ENCODE measurements around the gene SNED1.

The SNED1 gene

DNA sequence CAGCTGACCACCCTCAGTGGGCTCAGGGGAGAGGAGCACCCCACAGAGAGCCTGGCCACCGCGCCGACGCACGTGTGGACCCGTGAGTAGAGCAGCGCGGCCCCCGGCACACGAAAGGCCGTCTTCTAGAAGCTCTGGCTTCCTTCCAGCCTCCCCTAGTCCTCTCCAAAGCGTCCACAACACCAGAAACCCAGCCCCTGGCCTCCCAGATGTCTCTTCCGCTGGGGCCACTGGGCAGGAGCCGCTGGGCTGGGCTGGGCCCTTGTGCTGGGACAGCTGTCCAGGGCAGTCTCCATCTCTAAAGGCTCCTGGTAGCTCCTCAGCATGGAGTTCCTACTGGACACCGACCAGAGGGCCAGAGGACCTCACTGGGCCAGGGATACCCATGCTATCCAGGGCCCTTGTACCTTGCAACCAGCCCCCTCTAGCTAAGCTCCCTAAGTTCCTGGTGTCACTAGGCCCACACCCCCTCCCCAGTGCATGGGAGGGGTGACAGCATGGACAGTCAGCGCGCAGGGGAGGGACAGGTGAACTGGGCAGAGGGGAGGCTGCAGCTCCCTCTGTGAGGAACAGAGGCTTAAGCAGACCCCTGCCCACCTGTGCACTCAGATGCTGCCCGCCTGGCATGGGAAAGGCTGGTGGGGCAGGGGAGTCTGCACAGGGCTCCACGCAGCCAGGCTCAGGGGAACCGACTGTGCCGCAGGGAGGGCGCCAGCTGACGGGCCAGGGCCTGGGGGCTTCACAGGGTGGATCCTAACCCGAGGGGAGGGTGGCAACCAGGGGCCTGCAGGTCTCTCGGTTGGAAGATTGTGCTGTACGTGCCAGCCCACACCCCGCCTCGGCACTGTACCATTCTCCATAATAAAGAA is 70.8 kb downstream of the SNED1 start:
- no peak for DNase-seq

DNA sequence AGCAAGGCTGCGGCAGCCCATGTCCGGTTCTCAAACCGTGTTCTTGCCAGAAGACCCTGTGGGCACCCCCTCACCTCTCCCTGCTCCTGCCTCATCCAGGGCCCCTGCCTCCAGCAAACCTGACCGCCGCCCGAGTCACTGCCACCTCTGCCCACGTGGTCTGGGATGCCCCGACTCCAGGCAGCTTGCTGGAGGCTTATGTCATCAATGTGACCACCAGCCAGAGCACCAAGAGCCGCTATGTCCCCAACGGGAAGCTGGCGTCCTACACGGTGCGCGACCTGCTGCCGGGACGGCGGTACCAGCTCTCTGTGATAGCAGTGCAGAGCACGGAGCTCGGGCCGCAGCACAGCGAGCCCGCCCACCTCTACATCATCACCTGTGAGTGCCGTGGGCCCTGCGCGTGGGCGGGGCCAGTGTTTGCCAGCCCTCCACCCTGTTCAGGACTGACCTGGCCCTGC is 71.4 kb downstream of the SNED1 start:
- no peak for DNase-seq

DNA sequence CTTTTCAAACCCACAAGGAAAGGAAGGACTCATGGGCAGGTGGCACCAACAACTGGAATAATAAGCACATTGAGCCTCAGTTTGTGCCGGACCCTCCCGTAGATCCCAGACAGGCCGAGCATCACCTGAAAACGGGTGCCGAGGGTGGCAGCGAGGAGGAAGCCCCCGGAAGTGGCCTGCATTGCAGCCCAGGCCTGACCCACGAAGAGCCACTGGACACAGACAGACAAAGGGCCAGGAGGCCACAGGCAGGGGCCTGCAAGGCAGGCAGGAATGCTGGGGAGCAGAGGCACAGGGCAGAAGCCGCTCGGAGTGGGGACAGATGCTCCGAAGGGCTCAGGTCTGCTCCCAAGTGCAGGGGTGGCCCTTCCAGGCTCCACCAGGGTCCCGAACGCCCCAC is 71.9 kb downstream of the SNED1 start:
- no peak for DNase-seq

DNA sequence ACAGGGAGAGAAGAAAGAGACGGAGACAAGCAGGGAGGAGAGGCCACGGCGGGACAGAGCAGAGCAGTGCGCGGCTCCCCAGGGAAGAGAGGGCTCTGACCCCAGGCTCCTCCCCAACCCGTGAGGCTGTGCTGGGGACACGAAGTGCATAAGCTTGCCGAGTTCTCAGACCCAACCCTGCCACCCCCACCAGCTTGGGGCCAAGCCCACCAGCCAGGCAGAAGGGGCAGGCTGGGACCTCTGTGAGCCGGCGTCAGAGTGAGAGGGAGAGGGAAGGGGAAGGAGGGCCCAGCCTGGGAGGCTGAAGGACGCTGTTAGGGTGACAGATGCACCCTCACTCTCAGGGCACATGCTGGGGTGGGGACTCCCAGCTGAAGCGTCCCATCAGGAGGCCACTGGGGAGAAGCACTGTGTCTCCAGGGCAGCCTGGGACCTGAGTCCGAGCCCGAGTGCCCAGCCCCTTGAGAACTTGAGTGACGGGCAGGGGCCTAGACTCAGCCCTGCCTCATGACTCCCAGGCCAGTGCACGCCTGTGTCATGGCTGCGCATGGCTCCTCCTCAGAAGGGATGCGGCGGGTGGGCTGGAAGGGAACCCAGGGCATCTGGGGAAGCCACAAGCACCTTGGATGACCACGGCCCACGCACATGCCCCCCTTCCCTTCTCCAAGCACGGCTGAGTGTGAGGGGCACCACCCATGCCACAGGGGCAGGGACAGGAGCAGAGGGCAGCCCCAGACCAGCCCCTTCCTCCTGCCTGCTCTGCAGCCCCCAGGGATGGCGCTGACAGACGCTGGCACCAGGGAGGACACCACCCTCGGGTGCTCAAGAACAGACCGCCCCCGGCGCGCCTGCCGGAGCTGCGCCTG is 72.6 kb downstream of the SNED1 start:
- no peak for DNase-seq

DNA sequence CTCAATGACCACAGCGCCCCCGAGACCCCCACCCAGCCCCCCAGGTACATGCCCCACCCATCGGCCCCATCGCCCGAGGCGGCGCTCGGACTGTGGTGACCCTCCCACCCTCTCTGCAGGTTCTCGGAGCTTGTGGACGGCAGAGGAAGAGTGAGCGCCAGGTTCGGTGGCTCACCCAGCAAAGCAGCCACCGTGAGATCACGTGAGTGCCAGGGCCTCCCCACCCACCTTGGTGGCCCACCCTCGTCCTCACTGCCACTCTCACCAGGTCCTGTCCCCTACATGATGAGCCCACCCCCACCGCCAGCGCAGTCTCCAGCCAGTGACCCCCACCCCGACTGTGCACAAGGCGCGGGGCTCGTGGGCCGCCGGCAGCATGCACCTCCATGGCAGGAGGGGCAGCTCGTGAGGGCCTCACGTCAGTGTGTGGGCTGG is 73.3 kb downstream of the SNED1 start:
- DNase-seq, result no peak

DNA sequence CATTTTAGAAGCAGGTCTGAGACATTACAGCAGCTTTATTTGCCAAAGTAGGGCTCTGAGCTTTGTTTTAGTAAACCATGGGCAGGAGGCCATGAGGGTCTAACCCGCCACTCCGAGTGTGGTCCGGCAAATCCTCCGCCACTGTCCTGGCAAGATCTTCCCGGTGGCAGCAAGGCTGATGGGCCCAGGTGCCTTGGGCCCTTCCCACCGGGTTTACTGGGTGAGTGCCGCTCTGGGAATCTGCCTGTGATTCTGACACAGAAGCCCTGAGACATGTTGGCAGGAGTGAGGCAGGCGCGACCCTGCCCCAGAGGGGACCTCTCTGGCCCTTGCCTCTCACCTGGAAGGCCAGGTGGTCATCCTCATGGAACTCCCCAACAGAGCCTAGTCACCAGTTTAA is 73.7 kb downstream of the SNED1 start:
- DNase-seq, result no peak

DNA sequence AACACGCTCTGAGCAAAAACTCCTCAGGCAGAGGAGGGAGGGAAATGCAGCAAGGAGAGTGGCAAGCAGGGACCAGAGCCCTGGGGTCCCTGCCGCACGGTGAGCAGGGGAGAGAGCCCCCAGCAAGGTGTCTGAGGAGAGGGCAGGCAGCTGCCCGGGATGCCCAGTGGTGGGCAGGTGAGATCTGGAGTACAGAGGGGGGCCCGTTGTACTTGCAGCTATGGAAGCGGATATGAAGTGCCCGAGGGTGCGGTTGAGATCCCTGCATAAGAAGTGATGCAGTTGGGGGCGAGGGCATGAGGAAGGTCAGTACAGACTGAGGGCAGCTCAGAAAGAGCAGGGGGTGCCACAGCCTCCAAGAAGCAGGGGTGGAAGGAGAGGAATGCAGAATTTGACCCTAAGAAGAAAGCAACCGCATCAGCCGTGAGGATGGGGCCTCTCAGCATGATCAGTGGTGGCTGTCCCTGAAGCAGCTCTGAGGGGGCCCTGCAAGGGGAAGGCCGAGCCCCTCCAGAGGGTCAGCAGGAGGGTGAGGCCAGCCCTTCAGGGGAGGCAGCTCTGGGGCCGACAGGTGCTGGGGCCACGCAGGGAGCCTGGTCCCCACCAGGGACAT is 74.2 kb downstream of the SNED1 start:
- DNase-seq, result no peak

DNA sequence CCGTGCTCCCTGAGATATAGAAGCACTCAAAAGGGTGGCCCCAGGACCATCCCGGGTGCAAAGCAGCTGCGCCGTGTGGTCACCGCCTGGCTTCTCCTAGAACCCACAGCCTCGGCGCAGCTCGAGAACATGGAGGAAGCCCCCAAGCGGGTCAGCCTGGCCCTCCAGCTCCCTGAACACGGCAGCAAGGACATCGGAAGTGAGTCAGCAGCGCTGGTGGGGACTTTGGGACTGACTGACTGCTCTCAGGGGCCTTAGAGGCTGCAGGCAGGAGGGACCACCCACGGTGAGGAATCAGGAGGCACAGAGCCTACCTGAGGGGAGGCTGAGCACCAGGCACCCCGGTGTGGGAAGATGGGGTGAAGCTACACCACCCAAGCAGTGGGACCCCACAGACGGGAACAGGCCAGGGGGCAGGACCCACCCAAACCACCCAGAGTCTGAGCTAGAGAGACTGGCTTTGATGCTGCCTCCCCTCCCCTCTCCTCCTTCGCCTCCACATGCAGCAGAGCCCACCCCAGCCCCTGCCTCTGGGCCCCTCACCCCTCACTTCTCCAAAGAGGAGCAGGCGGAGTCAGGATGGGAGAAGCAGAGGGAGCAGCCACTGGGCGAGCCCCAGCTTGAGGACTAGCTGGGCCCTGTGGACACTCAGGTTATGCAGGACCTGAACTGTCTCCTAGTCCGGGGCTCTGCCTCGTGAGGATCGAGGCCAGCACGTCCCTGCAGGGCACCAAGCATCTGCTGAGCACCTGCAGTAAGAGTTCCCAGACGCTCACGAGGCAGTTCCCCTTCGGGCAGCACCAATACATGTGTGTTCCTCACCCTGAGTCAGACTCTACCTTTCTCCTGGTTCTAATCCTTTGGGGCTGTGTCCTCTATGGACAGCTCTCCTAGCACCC is 75.0 kb downstream of the SNED1 start:
- no peak for DNase-seq

DNA sequence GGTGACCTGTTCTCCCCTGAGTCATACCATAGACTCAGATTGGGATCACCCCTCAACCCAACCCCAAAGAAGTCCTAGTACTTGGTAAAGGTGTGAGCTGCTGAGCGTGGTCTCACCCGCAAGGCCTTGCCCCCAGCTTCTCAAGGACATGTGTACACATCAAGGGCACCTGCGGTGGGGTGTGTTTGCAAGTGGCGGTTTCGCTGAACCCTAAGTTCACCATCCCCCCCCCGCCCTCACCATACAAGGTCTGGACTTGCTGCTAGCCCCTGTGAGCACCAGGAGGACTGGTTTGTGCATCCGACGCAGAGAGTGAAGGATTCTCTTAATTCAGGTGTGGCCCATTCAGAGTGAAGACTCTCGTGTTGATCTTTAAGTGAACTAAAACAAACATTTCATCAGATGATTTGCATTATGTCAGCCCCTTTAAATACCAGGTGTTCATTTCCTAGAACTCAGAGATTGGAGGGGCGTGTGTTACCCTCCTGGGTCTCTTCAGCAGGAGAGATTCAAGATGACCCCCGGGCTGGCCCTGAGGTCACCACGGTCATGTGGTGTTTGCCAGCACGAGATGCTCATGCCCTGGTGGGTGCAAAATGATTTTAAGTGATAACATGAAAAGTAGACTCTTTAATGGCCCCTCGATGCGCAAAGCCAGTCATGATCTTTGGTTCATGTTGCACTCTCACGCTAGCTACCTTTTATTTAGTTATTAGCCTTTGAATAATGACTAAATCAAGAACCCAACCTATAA is 75.8 kb downstream of the SNED1 start:
- no peak for DNase-seq

DNA sequence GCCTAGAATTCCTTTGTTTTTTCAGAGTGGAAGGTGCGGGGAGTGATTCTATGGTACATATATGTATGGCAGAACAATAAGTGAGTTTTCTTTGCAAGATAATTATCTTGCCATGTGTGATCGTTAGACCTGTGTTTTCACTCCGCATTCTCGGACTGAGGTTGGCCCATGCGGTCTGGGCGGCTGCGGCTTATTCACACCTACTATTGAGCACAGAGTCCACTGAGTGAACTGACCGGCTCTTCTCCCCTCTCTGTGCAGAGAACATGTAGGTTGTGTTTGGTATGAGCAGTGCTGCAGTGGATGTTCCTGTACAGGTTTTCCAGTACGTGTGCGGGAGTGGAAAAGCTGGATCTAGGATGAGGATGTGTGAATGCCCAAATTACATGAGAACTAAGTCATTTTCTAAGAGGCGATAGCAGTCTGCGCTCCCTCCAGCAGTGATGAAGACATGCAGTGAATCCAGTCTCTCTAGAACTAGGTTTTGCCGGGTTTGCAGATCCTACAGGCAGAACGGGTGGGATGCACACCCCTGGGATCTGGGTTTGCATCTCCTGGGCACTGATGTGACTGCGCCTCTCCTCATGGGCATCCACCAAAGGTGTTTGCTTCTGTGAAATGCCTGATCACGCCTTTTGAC is 76.6 kb downstream of the SNED1 start:
- DNase-seq, result no peak

DNA sequence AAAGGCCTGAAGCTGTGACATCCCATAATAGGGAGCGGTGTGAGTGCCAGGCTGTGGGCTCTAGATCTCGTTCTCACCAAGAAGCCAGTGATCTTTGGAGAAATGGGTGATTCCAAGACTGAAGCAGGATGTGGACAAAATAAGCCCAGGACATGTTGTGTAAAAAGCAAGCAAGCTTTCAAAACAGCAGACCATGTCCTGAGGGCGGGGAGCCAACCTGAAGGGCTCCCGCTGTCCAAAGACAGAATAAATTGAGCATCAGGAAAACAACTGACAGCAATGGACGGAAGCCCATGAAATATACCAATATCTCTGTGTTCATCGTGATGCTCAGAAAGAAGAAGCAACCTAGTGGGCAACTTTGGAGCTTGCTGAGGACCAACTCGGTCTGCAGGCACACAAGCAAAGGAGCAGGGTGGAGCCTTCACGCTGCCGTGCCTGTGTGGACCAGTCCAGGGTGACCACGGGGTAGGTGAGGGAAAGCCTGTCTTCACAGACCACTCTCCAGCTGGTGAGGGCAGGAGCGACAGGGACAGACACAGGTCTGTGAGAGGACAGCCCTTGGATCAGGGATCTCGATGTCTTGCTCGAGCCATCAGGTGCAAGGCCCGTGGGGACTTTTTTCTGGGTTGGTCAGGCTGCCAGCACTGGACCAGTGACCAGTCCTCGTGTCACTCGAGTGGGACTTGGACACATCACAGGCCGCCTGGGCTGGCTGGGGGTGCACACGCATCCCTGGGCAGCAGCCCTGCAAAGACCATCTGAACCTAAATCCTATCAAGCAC is 82.2 kb downstream of the SNED1 start:
- DNase-seq, result no peak

DNA sequence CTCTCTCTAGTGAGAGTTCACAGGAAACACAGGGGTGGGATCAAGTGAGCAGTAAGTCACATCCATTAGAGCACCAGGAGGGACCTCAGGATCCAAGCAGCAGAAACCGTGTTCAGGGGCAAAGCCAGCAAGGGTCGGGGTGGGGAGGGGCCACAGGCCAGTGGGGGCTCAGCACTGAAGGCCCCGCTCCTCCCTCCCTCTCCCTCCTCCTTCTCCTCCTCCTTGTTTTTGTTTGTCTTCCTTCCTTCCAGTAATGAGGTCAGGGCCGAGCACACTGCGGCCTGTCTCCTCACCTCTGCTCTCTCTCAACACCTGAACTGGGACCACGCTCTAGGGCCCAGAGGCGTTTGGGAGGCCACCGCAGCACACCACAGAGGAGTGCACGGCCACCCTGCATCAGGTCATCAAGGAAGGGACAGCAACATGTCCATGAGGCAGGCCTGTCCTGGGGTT is 82.8 kb downstream of the SNED1 start:
- no peak for DNase-seq

DNA sequence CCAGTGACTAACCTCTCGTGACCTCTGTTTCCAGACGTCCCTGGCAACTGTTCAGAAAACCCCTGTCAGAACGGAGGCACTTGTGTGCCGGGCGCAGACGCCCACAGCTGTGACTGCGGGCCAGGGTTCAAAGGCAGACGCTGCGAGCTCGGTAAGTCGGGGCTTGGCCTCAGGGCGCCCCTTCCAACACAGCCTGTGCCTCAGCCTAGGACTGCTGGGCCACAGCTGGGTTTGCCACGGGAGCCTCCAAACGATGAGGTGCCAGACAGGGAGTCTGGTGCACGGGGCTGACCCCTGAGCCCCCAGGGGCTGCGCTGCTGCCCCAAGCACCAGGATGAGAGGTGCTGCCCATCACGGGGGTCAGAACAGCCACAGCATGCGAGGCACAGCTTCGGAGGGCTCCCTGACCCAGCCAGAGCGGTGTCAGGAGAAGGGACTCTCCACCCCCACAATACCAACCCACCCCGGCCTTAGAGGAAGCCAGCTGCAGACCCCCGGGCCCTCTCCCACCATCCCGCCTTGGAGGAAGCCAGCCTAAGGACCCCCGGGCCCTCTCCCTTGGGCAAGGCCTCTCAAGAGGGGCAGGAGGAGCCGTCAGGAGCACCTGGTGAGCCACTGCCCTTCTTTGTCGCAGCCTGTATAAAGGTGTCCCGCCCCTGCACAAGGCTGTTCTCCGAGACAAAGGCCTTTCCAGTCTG is 83.4 kb downstream of the SNED1 start:
- DNase-seq, result no peak

DNA sequence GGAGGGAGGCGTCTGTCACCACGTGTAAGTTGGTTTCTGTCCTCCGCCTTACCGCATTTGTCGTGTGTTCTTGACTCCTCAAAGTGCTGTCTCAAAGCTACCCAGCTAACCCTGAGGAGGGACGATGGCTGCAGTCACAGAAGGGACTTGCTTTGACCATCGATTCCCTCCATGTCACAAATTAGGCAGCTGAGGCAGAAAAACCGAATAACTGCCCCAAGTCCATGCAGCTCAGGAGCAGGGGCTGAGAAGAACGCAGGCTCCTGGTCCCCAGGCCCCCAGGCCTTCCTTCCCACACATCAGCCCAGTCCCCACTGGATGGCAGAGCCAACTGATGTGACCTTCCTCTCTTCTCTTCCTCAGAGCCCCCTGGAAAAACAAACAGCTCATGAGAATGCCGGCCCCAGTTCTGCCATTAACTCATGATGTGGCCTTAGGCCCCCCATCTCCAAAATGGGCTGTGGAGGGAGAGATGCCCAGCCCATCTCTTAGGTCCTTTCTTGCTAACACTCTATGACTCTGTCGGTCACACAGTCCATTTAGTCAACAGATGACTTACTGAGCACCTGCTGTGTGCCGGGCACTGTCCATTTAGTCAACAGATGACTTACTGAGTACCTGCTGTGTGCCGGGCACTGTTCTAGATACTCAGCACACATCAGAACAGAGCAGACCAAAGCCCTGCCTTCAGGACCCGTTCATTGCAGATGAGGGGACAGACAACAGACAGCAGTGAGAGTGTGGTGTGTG is 84.1 kb downstream of the SNED1 start:
- no peak for DNase-seq

DNA sequence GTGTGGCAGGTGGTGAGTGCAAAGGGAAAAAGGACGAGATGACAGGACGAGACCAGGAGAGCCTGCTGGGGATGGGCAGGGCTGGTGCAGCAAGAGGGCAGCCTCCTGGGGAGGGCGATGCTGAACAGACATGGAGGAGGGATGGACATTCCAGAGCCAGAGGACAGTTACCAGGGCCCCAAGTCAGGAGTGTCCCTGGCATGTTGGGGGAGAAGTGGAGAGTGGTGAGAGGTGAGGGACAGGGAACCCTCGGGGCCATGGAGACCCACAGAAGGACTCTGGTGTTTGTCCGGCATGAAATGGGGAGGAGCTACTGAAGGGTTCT is 84.6 kb downstream of the SNED1 start:
- no peak for DNase-seq

DNA sequence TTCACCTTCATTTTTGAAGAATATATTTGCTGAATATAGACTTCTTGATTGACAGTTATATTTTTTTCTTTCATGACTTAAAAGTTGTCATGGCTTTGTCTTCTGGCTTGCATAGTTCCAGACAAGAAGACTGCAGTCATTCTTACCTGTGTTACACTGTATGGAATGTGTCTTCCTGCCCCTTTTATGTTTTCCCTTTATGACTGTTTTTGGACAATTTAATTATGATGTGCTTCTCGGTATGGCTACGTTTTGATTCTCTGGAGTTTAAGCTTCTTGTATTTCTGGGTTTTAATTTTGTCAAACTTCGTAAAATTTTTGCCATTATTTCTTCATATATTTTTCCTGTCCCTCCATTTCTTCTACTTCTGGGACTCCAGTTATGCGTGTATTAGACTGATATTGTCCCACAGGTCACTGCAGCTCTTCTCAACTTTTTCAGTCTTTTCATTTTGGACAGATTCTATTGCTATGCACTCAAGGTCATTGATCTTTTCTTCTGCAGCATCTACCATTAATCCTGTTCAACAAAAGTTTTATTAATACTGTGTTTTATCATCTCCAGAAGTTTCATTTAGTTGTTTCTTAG is 86.5 kb downstream of the SNED1 start:
- no peak for DNase-seq

DNA sequence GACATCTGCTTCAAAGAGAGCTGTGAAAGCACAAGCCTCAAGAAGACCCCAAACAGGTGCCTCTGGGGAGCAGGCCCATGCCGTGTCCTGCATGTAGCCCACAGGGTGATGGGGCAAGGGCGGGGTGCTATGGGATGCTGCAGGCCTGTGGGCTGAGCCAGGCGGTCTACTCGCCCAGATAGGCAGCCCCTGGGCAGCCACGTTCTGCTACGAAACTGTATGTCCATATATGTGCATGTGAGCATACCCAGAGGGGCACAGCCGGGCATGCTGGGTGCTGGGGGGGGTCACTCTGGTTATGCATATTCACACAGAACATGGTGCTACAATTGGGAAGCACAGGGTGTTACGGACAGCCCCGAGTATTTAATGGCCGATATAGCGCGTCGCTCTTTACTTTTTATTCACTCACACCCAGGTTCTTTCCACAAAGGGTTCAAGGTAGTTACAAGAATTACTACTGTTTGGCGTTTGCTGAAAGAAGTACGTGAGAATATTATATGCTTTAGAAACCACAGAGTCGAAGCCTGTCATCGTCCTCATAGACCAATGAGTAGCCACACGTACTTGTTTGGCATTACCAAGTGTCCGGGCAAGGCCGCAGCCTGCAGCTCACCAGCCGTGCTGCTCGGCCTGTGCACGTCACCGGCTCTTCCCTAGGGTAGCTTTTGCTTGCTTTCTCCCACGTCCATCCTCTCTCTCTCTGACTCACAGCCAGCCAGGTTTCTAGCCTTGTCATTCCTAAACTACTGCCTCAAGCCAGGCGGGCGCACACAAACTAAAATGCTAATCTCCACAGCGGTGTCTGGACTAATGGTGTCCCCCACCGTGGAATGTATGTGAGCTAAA is 89.2 kb downstream of the SNED1 start:
- DNase-seq, result no peak

DNA sequence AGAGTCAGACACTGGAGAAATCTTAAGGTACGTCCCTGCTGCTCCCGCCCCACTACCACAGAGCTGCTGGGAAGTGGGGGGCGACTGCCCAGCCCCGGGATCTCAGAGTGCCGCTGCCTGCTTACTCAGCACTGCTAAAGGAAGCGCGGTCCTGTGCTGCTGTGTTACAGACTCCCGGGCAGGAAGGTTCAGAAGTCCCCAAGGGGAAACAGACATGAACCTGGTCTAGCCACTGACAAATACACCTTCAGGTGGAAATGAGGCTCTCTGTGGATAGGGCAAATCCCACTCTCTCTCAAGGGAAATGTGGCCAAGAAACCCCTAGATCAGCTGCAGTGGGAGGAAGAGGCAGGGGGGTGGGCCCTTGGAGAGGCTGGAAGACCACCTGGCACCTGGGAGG is 90.0 kb downstream of the SNED1 start:
- no peak for DNase-seq

Data from CD4-positive, alpha-beta T cell treated with Interferon gamma for 1 hour (primary cell).